B cell (primary cell): ENCODE measurements around the gene DPT. TPM values are rescaled to one million over a fixed set of nuclear protein-coding genes. Genes with fewer than 3 reads are reported as not detected.

ENCODE experiments used
- ATAC-seq: fragments of 200-7000 bp; cut with Tn5 transposase; one replicate; pipeline ENCODE4 v1.10.0; 2021; ENCODE audit warnings: low read depth, mild to moderate bottlenecking, moderate number of reproducible peaks, moderate library complexity
- CTCF ChIA-PET: fragments of 350-600 bp; sonication (Branson Sonifier 250); formaldehyde crosslinking; loops from one replicate; lab custom pipeline; 2021; ENCODE audit warnings: antibody characterized with exemption, inconsistent platforms; lab: Charles Lee
- POLR2A ChIA-PET: fragments of 350-600 bp; sonication (Branson Sonifier 250); formaldehyde crosslinking; loops from one replicate; lab custom pipeline; 2021; ENCODE audit warnings: antibody characterized with exemption; lab: Charles Lee
- DNase-seq: peaks from one replicate; pipeline ENCODE4 v3.0.0; 2013
- H2AFZ ChIP-seq: 2 replicates; pipeline ENCODE4 v1.6.1; 2012; ENCODE audit warnings: mild to moderate bottlenecking, low read depth, low read length; ENCODE audit not compliant: insufficient read depth, poor library complexity, severe bottlenecking
- H3K27ac ChIP-seq, 2 donors: 1 replicate in 1 of 2; 2 replicates in 1 of 2; pipeline ENCODE4 v1.5.1; 2012 to 2013; ENCODE audit warnings: low read length in 2 of 2, mild to moderate bottlenecking in 2 of 2, moderate library complexity in 1 of 2
- H3K27me3 ChIP-seq, 4 experiments: fragments of 200-600 bp in 1 of 4; sonication (generic) in 1 of 4; replicated peaks in 1 of 4; 1 replicate in 2 of 4; 2 replicates in 2 of 4; pipeline versions ENCODE4 v1.6.1 to v1.7.0; 2013 to 2016; ENCODE audit warnings: low read length in 3 of 4, mild to moderate bottlenecking in 2 of 4, mixed read lengths in 1 of 4, moderate library complexity in 1 of 4; ENCODE audit not compliant: insufficient read depth in 4 of 4, control insufficient read depth in 3 of 4; ENCODE audit errors: control extremely low read depth in 1 of 4
- H3K36me3 ChIP-seq, 2 experiments: replicated peaks in 1 of 2; 1 replicate in 1 of 2; 2 replicates in 1 of 2; pipeline versions ENCODE4 v1.6.1 to v1.7.1; 2013; ENCODE audit warnings: low read length in 1 of 2; ENCODE audit not compliant: insufficient read depth in 2 of 2, control insufficient read depth in 1 of 2; ENCODE audit errors: control extremely low read depth in 1 of 2, extremely low read depth in 1 of 2
- H3K4me1 ChIP-seq, 2 donors: fragments of 200-600 bp in 1 of 2; sonication (generic) in 1 of 2; 1 replicate in 1 of 2; 2 replicates in 1 of 2; pipeline versions ENCODE4 v1.5.1 to v1.6.1; 2013 to 2017; ENCODE audit warnings: low read length in 2 of 2; ENCODE audit not compliant: control insufficient read depth in 2 of 2, insufficient read depth in 2 of 2
- H3K4me2 ChIP-seq: replicated peaks from 2 replicates; pipeline ENCODE3; 2012; ENCODE audit warnings: mild to moderate bottlenecking, low read depth, low read length; ENCODE audit not compliant: poor library complexity, severe bottlenecking
- H3K4me3 ChIP-seq, 5 experiments: fragments of 200-600 bp in 1 of 5; sonication (generic) in 1 of 5; 1 replicate in 3 of 5; 2 replicates in 2 of 5; pipeline versions ENCODE4 v1.5.1 to v1.7.0; 2011 to 2016; ENCODE audit warnings: low read length in 4 of 5, mild to moderate bottlenecking in 4 of 5, low read depth in 2 of 5, control low read depth in 1 of 5, moderate library complexity in 1 of 5; ENCODE audit not compliant: insufficient read depth in 1 of 5; ENCODE audit errors: control extremely low read depth in 1 of 5, extremely low read depth in 1 of 5
- H3K79me2 ChIP-seq: fragments of 200-600 bp; sonication (generic); one replicate; pipeline ENCODE4 v1.6.0; 2016; ENCODE audit warnings: low read length; ENCODE audit not compliant: control insufficient read depth, insufficient read depth
- H3K9ac ChIP-seq: fragments of 200-600 bp; sonication (generic); 2 replicates; pipeline ENCODE4 v1.6.1; 2017; ENCODE audit warnings: mild to moderate bottlenecking, low read length, moderate library complexity
- H3K9me3 ChIP-seq, 3 donors: one replicate each; pipeline versions ENCODE4 v1.6.1 to v1.7.1; 2013; ENCODE audit warnings: low read length in 2 of 3; ENCODE audit not compliant: control insufficient read depth in 2 of 3, insufficient read depth in 1 of 3; ENCODE audit errors: control extremely low read depth in 1 of 3
- H4K20me1 ChIP-seq: 2 replicates; pipeline ENCODE4 v1.6.0; 2012; ENCODE audit warnings: mild to moderate bottlenecking, low read length; ENCODE audit not compliant: insufficient read depth, control insufficient read depth, poor library complexity, severe bottlenecking
- H3K27ac Mint-ChIP-seq: one replicate; pipeline ENCODE4 v1.8.0; 2021; ENCODE audit warnings: mixed read lengths
- H3K27me3 Mint-ChIP-seq: one replicate; pipeline ENCODE4 v1.8.0; 2021; ENCODE audit warnings: mixed read lengths
- H3K4me1 Mint-ChIP-seq: one replicate; pipeline ENCODE4 v1.8.0; 2021; ENCODE audit warnings: mixed read lengths
- H3K4me3 Mint-ChIP-seq: one replicate; pipeline ENCODE4 v1.8.0; 2021; ENCODE audit warnings: mixed read lengths
- H3K9me3 Mint-ChIP-seq: one replicate; pipeline ENCODE4 v1.8.0; 2022; ENCODE audit warnings: mixed read lengths; ENCODE audit not compliant: insufficient read depth
- CTCF ChIP-seq: fragments of 200-600 bp; IDR thresholded peaks from one replicate; pipeline ENCODE4 v1.8.0; 2022; ENCODE audit warnings: antibody characterized with exemption, mild to moderate bottlenecking
- EZH2 ChIP-seq: IDR thresholded peaks from 2 replicates; pipeline ENCODE4 v1.6.1; 2012; ENCODE audit warnings: borderline replicate concordance, low read depth, mild to moderate bottlenecking, moderate library complexity, low read length; ENCODE audit not compliant: insufficient read depth, poor library complexity, severe bottlenecking
- WGBS: methylation state at CpG from one replicate; pipeline ENCODE4 v1.1.5; 2013; ENCODE audit warnings: missing lambda C conversion rate; ENCODE audit not compliant: insufficient coverage; 5-methylcytosine and 5-hydroxymethylcytosine counted together
- intact Hi-C: fragments of 100-400 bp; cut with micrococcal nuclease; formaldehyde crosslinking; loops from one replicate; pipeline ENCODE4 v1.10.0; 2022
- polyA plus RNA-seq: library from polyadenylated mRNA; depleted of rRNA; stranded (reverse); fragments of >200 nt; gene quantifications from 2 replicates; pipeline ENCODE4 v1.2.3, GENCODE V29; 2012
- total RNA-seq, 2 donors: library from RNA; stranded (reverse); fragments of 120-200 nt in 1 of 2; gene quantifications; 1 replicate in 1 of 2; 2 replicates in 1 of 2; pipeline versions ENCODE4 v1.2.3 to v1.2.4, GENCODE V29; 2013 to 2022

The DPT gene
- total and polyA plus RNA-seq, 2 donors (not counting 1 experiment from before 2014, with no cell fraction given), result not detected

- H3K4me1 Mint-ChIP-seq, result no peaks in the 10 kb centered on the region
- no peak overlapping the region for H3K27ac Mint-ChIP-seq
- no peak for DNase-seq
- Histone ChIP-seq H3K9ac (no peak overlapping the region), H3K27me3 (no peaks in the 10 kb centered on the region), H3K4me3 (no peak overlapping the region), H2AFZ (no peak overlapping the region), H3K27ac (no peak overlapping the region), H3K79me2 (no peaks in the 10 kb centered on the region), H3K4me1 (no peaks in the 10 kb centered on the region), H3K36me3 (no peaks in the 10 kb centered on the region), H3K4me2 (no peak overlapping the region), H4K20me1 (no peaks in the 10 kb centered on the region), H3K9me3 (no peaks in the 10 kb centered on the region)
- peaks cover 2% of the 10 kb centered on the region for H3K9me3 Mint-ChIP-seq
- H3K4me3 Mint-ChIP-seq, result no peak overlapping the region
- no CpG with 5 or more reads among the region's 6 CpGs for WGBS
- intact Hi-C loops, result no loop called here
- ChIA-PET POLR2A (no interaction called here), CTCF (no interaction called here)
- no peak for ATAC-seq
- TF ChIP-seq EZH2, result no peak
- TF ChIP-seq CTCF, result no peak
- no peaks in the 10 kb centered on the region for H3K27me3 Mint-ChIP-seq
Measured at GRCh38 chr1:168654198-168654915, 74.6 kb downstream of the DPT start.

- WGBS, result 90% methylated on average over 2 of the region's 2 CpGs
- ATAC-seq (no peak), DNase-seq (no peak)
- no peaks in the 10 kb centered on the region for H3K4me1 Mint-ChIP-seq
- POLR2A ChIA-PET, result no interaction called here
- H3K27me3 Mint-ChIP-seq, result no peaks in the 10 kb centered on the region
- H3K4me1 ChIP-seq, result no peaks in the 10 kb centered on the region
- H3K27ac ChIP-seq, result no peak overlapping the region
- H3K27me3 ChIP-seq, result no peaks in the 10 kb centered on the region
- no peaks in the 10 kb centered on the region for H3K36me3 ChIP-seq
- no peak overlapping the region for H3K9ac ChIP-seq
- H3K27ac Mint-ChIP-seq, result no peak overlapping the region
- H3K79me2 ChIP-seq, result no peaks in the 10 kb centered on the region
- no peak overlapping the region for H3K4me3 ChIP-seq
- H4K20me1 ChIP-seq, result no peaks in the 10 kb centered on the region
- no peaks in the 10 kb centered on the region for H3K9me3 ChIP-seq
- H3K4me3 Mint-ChIP-seq, result no peak overlapping the region
- intact Hi-C loops, result no loop called here
- TF ChIP-seq EZH2 (no peak), CTCF (no peak)
- no peak overlapping the region for H2AFZ ChIP-seq
- no peak overlapping the region for H3K4me2 ChIP-seq
- CTCF ChIA-PET, result no interaction called here
- H3K9me3 Mint-ChIP-seq, result no peaks in the 10 kb centered on the region
Measured at GRCh38 chr1:168653567-168653966, 75.4 kb downstream of the DPT start.
